ENCODE data around the gene UIMC1.
"Not testable (repeated sequence)": the region's sequence is repeated elsewhere in the genome, so short reads cannot be mapped to it uniquely, and the experiment has no call there.

Gene UIMC1

DNA sequence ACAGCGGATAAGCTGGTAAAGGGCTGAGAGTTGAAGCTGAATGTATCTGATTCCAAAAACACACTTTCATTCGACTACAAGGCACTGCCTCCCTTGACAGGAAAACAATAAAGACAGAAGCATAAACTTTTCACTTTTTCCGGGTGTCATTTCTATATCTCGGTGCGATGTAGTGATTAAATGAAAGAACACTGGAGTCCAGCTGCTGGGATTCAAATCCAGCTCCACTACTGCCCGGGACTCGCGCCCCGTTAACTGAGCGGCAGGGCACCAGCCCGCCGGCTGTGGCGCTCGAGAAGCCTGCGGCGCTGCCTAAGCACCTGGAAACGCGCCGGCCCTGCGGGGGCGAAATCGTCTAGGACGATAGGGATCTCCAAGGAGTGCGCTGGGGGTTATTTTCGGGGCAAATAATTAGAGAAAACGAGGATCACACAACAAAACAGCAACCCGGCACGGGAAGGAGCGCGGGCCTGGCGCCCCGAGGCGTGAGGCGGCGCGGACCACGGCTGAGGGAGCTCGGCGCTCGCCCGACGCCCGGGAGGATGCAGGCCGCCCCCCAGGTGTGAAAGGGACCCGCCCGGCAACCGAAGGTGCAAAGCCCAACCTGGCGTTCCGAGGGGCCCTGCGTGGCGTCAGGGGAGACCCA, 837 bp downstream of the UIMC1 start:
- H3K4me3 ChIP-seq (ENCODE audit: insufficient read depth, low read length, poor library complexity, severe bottlenecking): peak overlapping the region; percentile 91
- H3K36me3 ChIP-seq (ENCODE audit: low read length): no peaks in the 10 kb centered on the region
- H2AFZ ChIP-seq (ENCODE audit: low read depth, low read length, severe bottlenecking): peak overlapping the region; percentile 91
- peak overlapping the region; percentile 79 for H3K27ac ChIP-seq (ENCODE audit: low read depth, low read length)
- no peaks in the 10 kb centered on the region for H3K9me2 ChIP-seq (replicated peaks; ENCODE audit: insufficient read depth, low read length)
- no peaks in the 10 kb centered on the region for H3K9me3 ChIP-seq (ENCODE audit: insufficient read depth, low read length)
- peak overlapping the region; percentile 91 for H3K4me2 ChIP-seq (ENCODE audit: low read depth, low read length, poor library complexity, severe bottlenecking)
- no peaks in the 10 kb centered on the region for H3K27me3 ChIP-seq (ENCODE audit: low read length)
- no peaks in the 10 kb centered on the region; the same call in 1 of the 2 replicates for H4K20me1 ChIP-seq (ENCODE audit: low read depth, low read length)
- peak overlapping the region; percentile 94 for H3K9ac ChIP-seq (ENCODE audit: low read length)
- peaks cover 57% of the 10 kb centered on the region for H3K79me2 ChIP-seq (ENCODE audit: insufficient read depth, low read length)
- TF ChIP-seq CTCF (IDR thresholded peaks at IDR 0.05; ENCODE audit: insufficient read depth, low read length, poor library complexity, severe bottlenecking) (peak; percentile 56), EZH2phosphoT487 (conservative IDR thresholded peaks at IDR 0.05; ENCODE audit: low read length) (no peak)
- H3F3A ChIP-seq (ENCODE audit: insufficient read depth): peaks cover 27% of the 10 kb centered on the region

DNA sequence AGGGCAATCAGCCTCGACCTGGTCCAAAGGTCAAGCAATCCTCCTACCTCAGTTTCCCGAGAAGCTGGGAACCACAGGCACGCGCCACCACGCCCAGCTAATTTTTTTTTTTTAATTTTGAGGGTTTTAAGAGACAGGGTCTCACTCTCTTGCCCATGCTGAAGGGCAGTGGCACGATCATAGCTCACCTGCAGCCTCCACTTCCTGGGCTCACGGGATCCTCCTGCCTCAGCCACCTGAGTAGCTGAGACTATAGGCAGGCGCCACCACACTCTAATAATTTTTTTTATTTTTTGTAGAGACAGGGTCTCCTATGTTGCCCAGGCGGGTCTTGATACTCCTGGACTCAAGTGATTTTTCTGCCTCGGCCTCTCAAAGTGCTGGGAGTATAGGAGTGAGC, 1.6 kb downstream of the UIMC1 start:
- TF ChIP-seq CTCF (IDR thresholded peaks at IDR 0.05; ENCODE audit: insufficient read depth, low read length, poor library complexity, severe bottlenecking) (no peak), EZH2phosphoT487 (conservative IDR thresholded peaks at IDR 0.05; ENCODE audit: low read length) (no peak)
- Histone ChIP-seq H3K4me2 (ENCODE audit: low read depth, low read length, poor library complexity, severe bottlenecking) (peak overlapping the region; percentile 91), H3K79me2 (ENCODE audit: insufficient read depth, low read length) (peaks cover 65% of the 10 kb centered on the region), H3K9ac (ENCODE audit: low read length) (peak overlapping the region; percentile 94), H3F3A (ENCODE audit: insufficient read depth) (peaks cover 27% of the 10 kb centered on the region), H3K36me3 (ENCODE audit: low read length) (no peaks in the 10 kb centered on the region), H3K9me2 (replicated peaks; ENCODE audit: insufficient read depth, low read length) (no peaks in the 10 kb centered on the region), H3K4me3 (ENCODE audit: insufficient read depth, low read length, poor library complexity, severe bottlenecking) (peak overlapping the region; percentile 91), H4K20me1 (ENCODE audit: low read depth, low read length) (no peaks in the 10 kb centered on the region; the same call in 1 of the 2 replicates), H2AFZ (ENCODE audit: low read depth, low read length, severe bottlenecking) (no peak overlapping the region), H3K9me3 (ENCODE audit: insufficient read depth, low read length) (no peaks in the 10 kb centered on the region), H3K27ac (ENCODE audit: low read depth, low read length) (peak overlapping the region; percentile 79), H3K27me3 (ENCODE audit: low read length) (no peaks in the 10 kb centered on the region)

- H4K20me1 ChIP-seq (ENCODE audit: low read depth, low read length): no peaks in the 10 kb centered on the region; the same call in 1 of the 2 replicates
Observed at GRCh38 chr5:177003649-177004048, 2.9 kb downstream of the UIMC1 start.

GRCh38 chr5:176999526-176999925, 7.1 kb downstream of the UIMC1 start:
- H3K4me3 ChIP-seq (ENCODE audit: insufficient read depth, low read length, poor library complexity, severe bottlenecking); H3K9ac ChIP-seq (ENCODE audit: low read length); H4K20me1 ChIP-seq (ENCODE audit: low read depth, low read length); H3K9me2 ChIP-seq (replicated peaks; ENCODE audit: insufficient read depth, low read length); H3K27ac ChIP-seq (ENCODE audit: low read depth, low read length); H3K36me3 ChIP-seq (ENCODE audit: low read length); H3K27me3 ChIP-seq (ENCODE audit: low read length); H2AFZ ChIP-seq (ENCODE audit: low read depth, low read length, severe bottlenecking); H3K9me3 ChIP-seq (ENCODE audit: insufficient read depth, low read length); H3K4me2 ChIP-seq (ENCODE audit: low read depth, low read length, poor library complexity, severe bottlenecking): not testable (repeated sequence)
- peaks cover 98% of the 10 kb centered on the region for H3K79me2 ChIP-seq (ENCODE audit: insufficient read depth, low read length)
- H3F3A ChIP-seq (ENCODE audit: insufficient read depth): peaks cover 44% of the 10 kb centered on the region

More at GRCh38 chr5:177003649-177004048, 2.9 kb downstream of the UIMC1 start:
- peaks cover 78% of the 10 kb centered on the region for H3K79me2 ChIP-seq (ENCODE audit: insufficient read depth, low read length)
- no peaks in the 10 kb centered on the region for H3K9me2 ChIP-seq (replicated peaks; ENCODE audit: insufficient read depth, low read length)
- no peaks in the 10 kb centered on the region for H3K27me3 ChIP-seq (ENCODE audit: low read length)
- peak overlapping the region; percentile 91 for H3K4me3 ChIP-seq (ENCODE audit: insufficient read depth, low read length, poor library complexity, severe bottlenecking)
- H3K4me2 ChIP-seq (ENCODE audit: low read depth, low read length, poor library complexity, severe bottlenecking): peak overlapping the region; percentile 91
- TF ChIP-seq CTCF (IDR thresholded peaks at IDR 0.05; ENCODE audit: insufficient read depth, low read length, poor library complexity, severe bottlenecking) (no peak), EZH2phosphoT487 (conservative IDR thresholded peaks at IDR 0.05; ENCODE audit: low read length) (no peak)
- no peaks in the 10 kb centered on the region for H3K36me3 ChIP-seq (ENCODE audit: low read length)
- peaks cover 29% of the 10 kb centered on the region for H3F3A ChIP-seq (ENCODE audit: insufficient read depth)
- H3K9me3 ChIP-seq (ENCODE audit: insufficient read depth, low read length): no peaks in the 10 kb centered on the region
- peak overlapping the region; percentile 94 for H3K9ac ChIP-seq (ENCODE audit: low read length)
- H3K27ac ChIP-seq (ENCODE audit: low read depth, low read length): peak overlapping the region; percentile 79
- no peak overlapping the region for H2AFZ ChIP-seq (ENCODE audit: low read depth, low read length, severe bottlenecking)

Measured in SU-DHL-6 (cell line).